RCC 7860 (cell line): ENCODE data around the gene NUP50.

Source experiments
- DNase-seq: peaks from one replicate; pipeline ENCODE4 v3.0.0-alpha.2; 2015; ENCODE audit warnings: low spot score
- FAIRE-seq: peaks from 2 replicates; lab custom pipeline; 2012; peaks lifted over from hg19 to GRCh38; lab: Jason Lieb, UNC

Gene NUP50, protein sequence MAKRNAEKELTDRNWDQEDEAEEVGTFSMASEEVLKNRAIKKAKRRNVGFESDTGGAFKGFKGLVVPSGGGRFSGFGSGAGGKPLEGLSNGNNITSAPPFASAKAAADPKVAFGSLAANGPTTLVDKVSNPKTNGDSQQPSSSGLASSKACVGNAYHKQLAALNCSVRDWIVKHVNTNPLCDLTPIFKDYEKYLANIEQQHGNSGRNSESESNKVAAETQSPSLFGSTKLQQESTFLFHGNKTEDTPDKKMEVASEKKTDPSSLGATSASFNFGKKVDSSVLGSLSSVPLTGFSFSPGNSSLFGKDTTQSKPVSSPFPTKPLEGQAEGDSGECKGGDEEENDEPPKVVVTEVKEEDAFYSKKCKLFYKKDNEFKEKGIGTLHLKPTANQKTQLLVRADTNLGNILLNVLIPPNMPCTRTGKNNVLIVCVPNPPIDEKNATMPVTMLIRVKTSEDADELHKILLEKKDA

GRCh38 chr22:45163451-45164269 is at the start of gene NUP50:
NUP50 (plus strand) TSS chr22:45163925; CDS start chr22:45168178, 4,253 bp downstream.
- DNase-seq (peak; percentile 89), FAIRE-seq (no peak)

GRCh38 chr22:45120440-45120839 is 43.3 kb upstream of the NUP50 start:
- FAIRE-seq (no peak), DNase-seq (no peak)

- DNase-seq (no peak), FAIRE-seq (no peak)
These were observed 42.8 kb upstream of the NUP50 start for GRCh38 chr22:45120931-45121330.

- DNase-seq (no peak), FAIRE-seq (no peak)
These were observed 39.4 kb upstream of the NUP50 start for GRCh38 chr22:45124176-45124847.

DNA sequence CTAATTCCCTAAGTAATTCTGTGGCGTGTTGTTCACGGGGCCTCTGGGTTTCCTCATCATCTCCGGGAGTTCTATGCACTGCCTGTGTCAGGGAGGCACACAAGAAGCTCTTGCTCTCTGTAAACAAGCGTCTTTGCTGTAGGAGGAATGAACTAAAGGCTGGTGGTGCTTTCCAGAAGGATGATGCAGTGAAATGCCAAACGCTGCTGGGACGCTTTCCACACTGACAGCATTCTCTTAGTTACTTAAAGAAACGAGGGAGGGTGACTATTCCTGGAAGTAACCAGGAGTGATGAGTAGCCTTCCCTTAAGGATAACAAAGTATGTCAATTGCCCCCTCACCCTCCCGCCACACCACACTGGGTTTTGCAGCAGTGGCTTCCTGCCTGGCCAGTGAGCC is 38.5 kb upstream of the NUP50 start:
- DNase-seq = no peak
- FAIRE-seq = no peak

- no peak for FAIRE-seq
- no peak for DNase-seq
These were observed 35.9 kb upstream of the NUP50 start for GRCh38 chr22:45127866-45128265.

DNA sequence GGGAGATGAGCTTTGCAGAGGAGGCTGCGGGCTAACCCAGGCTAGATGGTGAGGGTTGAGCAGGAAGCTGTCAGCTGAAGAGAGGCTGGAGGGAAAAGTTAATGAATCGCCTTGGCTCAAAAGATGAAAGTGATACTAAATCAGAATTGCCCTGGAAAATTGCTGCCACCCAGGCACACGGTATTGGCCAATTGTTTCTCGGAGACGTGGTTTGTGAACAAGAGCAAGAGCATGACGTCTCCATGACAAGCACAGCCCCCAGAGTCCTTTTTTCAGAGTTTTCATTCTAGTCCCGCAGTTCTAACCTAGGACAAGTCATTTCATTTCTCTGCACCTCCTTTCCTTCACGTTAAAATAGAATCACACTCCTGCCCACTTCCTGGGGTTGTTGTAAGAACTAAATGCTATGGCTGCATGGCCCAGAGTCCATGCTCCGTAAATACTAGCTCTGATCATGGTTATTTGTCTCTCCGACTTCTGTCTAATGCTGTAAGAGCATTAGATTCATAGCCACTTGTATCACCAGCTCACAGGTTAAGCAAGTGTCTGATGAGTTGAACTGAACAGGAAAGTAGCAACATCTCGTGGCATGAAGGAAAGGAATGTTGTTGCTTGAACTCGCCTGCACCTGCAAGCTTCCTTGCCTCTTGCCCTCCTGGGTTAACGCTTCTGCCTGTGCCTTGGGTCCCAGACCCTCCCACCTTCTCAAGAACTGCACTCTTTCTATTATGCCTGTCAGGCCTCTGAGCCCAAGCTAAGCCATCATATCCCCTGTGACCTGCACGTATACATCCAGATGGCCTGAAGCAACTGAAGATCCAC is 33.8 kb upstream of the NUP50 start:
- no peak for FAIRE-seq

DNA sequence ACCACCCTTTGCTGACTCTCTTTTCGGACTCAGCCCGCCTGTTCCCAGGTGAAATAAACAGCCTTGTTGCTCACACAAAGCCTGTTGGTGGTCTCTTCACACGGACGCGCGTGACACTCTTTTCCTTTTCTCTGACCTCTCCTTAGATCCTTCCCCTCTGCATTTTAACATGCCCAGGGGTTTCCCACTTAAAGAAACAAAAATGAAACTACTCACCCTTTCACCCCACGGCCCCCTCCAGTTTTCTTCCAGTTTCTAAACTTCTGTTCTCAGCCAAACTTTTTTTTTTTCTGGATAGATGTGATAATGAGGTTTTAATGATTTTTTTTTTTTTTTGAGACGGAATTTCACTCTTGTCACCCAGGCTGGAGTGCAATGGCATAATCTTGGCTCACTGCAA is 32.8 kb upstream of the NUP50 start:
- no peak for FAIRE-seq
- no peak for DNase-seq

More for the DNA sequence above, 33.8 kb upstream of the NUP50 start:
- no peak for DNase-seq

DNA sequence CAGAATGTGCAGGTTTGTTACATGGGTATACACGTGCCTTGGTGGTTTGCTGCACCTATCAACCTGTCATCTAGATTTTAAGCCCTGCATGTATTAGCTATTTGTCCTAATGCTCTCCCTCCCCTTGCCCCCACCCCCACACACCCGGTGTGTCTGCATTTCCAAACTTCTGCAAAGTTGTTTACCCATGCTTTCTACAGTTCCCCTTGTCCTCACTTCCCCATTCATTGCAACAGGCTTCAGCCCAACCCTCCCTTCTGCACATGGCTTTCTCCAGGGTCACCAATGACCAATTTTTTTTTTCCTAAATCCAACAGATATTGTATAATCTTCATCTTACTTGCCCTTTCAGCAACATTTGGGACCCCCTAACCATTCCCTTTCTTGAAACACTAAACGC is 32.0 kb upstream of the NUP50 start:
- no peak for FAIRE-seq

GRCh38 chr22:45134313-45134712 is 29.4 kb upstream of the NUP50 start:
- DNase-seq (no peak), FAIRE-seq (no peak)

More for the DNA sequence above, 32.0 kb upstream of the NUP50 start:
- DNase-seq = no peak

GRCh38 chr22:45136594-45136993 is 27.1 kb upstream of the NUP50 start:
- no peak for FAIRE-seq
- no peak for DNase-seq

DNA sequence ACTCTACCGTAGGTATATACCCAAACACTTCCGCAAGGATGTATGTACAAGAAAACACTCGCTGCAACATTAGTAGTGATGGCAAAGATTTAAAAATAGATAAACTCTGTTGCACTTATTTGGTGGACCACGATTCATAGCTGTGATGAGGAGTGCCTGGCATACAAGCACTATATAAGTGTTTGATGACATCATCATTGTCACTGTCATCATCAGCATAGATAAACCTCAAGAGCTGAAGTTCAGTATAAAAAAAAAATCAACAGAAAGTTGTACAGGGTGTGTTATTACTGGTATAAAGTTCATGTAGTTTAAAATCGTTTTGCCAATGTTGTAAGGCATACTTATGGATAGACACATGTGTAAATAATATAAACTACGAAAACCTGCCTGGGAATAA is 24.0 kb upstream of the NUP50 start:
- DNase-seq (no peak), FAIRE-seq (no peak)

DNA sequence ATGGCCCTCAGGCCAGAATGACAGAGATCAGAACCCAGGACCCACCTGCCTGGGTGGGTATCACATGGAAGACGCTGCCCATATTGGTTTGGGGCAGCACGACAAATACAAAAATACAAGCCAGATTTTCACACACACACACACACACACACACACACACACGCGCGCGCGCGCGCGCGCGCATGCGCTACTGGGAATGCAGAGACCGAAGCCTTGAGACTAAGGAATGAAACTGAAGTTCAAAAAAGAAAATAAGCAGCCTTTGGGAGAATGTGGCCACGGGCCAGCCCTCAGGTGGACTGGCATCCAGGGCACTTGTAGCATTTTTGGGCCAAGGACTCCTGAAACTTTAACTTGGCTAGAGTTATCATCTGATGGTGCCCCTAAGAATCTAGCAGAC is 21.3 kb upstream of the NUP50 start:
- FAIRE-seq = no peak

DNA sequence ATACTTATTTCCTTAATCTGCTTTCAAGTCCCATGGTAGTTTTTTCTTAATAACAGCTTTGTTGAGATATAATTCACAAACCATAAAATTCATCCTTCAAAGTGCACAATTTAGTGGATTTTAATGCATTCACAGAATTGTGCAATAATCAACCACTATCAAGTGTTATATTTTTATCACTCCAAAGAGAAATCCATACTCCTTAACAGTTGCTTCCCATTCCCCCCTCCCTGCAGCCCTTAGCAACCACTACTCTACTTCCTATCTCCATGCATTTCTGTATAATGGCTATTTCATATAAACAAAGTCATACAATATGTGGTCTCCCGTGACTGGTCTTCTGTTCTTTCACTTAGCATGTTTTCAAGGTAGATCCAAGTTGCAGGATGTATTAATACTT is 18.8 kb upstream of the NUP50 start:
- no peak for FAIRE-seq
- DNase-seq = no peak

More for the DNA sequence above, 21.3 kb upstream of the NUP50 start:
- DNase-seq = no peak

DNA sequence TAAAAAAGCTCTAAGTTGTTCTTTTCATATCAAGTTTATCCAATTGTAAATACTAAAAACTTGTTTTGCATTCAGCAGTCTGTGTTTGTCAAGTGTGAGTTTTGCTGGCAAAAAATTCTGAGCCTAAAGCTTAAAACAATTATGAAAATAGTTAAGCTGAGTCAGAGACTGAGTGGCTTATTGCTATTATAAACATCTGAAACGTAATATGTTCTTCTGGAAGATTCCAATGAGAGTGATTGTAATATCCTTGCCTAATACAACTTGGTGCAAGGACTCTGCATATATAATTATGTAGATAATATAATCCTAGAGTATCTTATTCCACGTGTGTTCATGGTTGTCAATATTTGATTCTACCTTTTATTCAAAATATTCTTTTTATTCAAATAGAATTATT is 14.1 kb upstream of the NUP50 start:
- DNase-seq = no peak
- no peak for FAIRE-seq

DNA sequence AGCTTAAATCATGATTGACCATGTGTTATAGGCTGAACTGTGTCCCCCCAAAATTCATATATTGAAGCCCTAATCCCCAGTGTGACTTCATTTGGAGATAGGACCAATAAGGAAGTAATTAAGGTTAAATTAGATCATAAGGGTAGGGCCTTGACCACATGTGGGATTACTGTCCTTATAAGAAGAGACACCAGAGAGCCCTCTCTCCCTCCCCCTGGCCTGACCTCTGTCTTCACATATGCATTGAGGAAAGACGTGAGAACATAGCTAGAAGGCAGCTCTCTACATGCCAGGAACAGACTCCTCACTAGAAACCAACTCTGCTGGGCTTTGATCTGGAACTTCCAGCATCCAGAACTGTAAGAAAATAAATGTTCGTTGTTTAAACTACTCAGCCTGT is 13.6 kb upstream of the NUP50 start:
- no peak for FAIRE-seq
- no peak for DNase-seq

DNA sequence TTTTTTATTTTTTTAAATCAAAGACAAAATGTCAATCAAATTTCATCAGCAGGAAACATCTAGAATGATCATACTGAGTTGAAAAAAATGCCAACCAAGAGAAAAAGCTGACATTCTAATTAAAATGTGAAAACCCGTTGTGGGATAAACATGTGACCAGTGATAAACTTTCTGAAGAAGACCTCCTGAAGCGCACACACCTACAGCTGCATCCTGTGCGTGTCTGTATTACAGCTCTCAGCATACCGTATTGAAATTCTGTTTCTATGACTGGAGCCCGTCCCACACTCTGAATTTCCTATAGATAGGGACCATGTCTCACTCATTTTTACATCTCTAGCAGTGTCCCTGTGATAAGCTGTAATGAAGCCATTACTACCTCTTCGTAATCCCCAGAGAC is 12.2 kb upstream of the NUP50 start:
- no peak for DNase-seq
- FAIRE-seq = no peak

- DNase-seq (no peak), FAIRE-seq (no peak)
These were observed 9.3 kb upstream of the NUP50 start for GRCh38 chr22:45154383-45154782.

DNA sequence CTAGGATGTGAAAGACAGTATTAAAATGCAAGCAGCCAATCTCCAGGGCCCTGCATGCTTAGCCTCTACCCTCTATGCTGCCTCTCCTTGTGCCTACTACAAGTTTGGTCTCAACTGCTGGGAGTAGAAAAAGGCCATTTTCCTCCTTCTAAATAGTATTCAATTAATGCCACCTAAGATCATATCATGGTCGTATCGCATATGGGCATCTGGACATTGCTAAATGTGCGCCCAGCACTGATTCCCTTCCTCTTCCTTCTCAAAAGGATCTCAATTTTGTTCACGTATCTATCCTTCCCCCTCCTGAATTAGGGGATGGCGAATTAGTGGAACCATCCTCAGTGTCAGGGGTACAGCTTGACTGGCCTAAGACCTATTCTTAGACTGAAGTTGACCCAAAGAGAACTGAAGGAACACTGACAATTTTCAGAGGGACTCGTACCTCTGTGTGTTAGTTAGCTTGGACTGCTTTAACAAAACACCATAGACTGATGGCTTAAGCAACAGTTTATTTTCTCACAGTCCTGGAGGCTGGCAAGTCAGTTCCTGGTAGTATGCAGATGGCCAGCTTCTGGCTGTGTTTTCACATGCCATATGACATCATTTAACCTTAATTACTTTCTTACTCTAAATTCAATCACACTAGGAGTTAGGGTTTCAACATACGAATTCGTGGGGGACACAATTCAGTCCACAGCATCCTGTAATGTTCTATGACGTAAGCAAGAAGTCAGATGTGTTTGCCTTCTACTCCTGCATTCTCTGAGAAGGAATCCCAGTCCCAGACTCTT is 8.5 kb upstream of the NUP50 start:
- DNase-seq (no peak), FAIRE-seq (no peak)

- DNase-seq = no peak
- no peak for FAIRE-seq
These were observed 5.8 kb upstream of the NUP50 start for GRCh38 chr22:45157907-45158306.
